Right atrium auricular region (tissue), 2 donors: Measurements from ENCODE around the gene RNF20. TPM values are rescaled to one million over a fixed set of nuclear protein-coding genes. Genes with fewer than 3 reads are reported as not detected.
"Not testable (repeated sequence)": the region's sequence is repeated elsewhere in the genome, so short reads cannot be mapped to it uniquely, and the experiment has no call there.

Experiments used
- DNase-seq: peaks from one replicate; pipeline ENCODE4 v3.0.0-alpha.2; 2019; ENCODE audit warnings: low spot score
- H3K27ac ChIP-seq, 2 donors: fragments of 200-600 bp; sonication (generic); 1 replicate in 1 of 2; 2 replicates in 1 of 2; pipeline ENCODE4 v1.5.1; 2016 to 2019
- H3K27me3 ChIP-seq, 2 donors: fragments of 200-600 bp; sonication (generic); one replicate each; pipeline versions ENCODE4 v1.5.1 to v1.6.0; 2017 to 2019
- H3K36me3 ChIP-seq: fragments of 200-600 bp; sonication (generic); one replicate; pipeline ENCODE4 v1.5.1; 2016
- H3K4me1 ChIP-seq, 2 donors: fragments of 200-600 bp; sonication (generic); one replicate each; pipeline versions ENCODE4 v1.5.1 to v1.6.0; 2017 to 2019
- H3K4me3 ChIP-seq, 2 donors: fragments of 200-600 bp; sonication (generic); 1 replicate in 1 of 2; 2 replicates in 1 of 2; pipeline ENCODE4 v1.5.1; 2017 to 2019; ENCODE audit warnings: mild to moderate bottlenecking in 1 of 2, moderate library complexity in 1 of 2
- H3K9me3 ChIP-seq, 2 donors: fragments of 200-600 bp; sonication (generic); one replicate each; pipeline ENCODE4 v1.5.1; 2019
- CTCF ChIP-seq, 2 donors: fragments of 200-600 bp; sonication (generic); IDR thresholded peaks; one replicate each; pipeline ENCODE4 v1.5.1; 2019; ENCODE audit warnings: antibody characterized with exemption in 2 of 2
- total RNA-seq, 2 donors: library from RNA; depleted of rRNA; stranded (reverse); fragments of >200 nt; gene quantifications; one replicate each; pipeline ENCODE4 v1.1.0, GENCODE V29; 2016

The RNF20 gene
- total RNA-seq, 2 donors from 2014 or later = 18.0 to 22.7 TPM

- Histone ChIP-seq H3K9me3 (no peaks in the 10 kb centered on the region), H3K4me1 (peaks cover 0 to 16% of the 10 kb centered on the region in 2 donors), H3K27ac (no peak overlapping the region), H3K36me3 (peaks cover 45% of the 10 kb centered on the region), H3K27me3 (no peaks in the 10 kb centered on the region), H3K4me3 (no peak overlapping the region)
- no peak for TF ChIP-seq CTCF (IDR thresholded peaks at IDR 0.05)
- no peak for DNase-seq
Measured at GRCh38 chr9:101540069-101540468, 6.4 kb downstream of the RNF20 start.

GRCh38 chr9:101543098-101543735 is 9.6 kb downstream of the RNF20 start:
- no peak overlapping the region for H3K4me3 ChIP-seq
- no peak for DNase-seq
- peaks cover 65% of the 10 kb centered on the region for H3K36me3 ChIP-seq
- no peak for TF ChIP-seq CTCF (IDR thresholded peaks at IDR 0.05)
- H3K9me3 ChIP-seq = no peaks in the 10 kb centered on the region
- no peak overlapping the region for H3K27ac ChIP-seq
- H3K4me1 ChIP-seq = no peaks in the 10 kb centered on the region
- no peaks in the 10 kb centered on the region for H3K27me3 ChIP-seq

GRCh38 chr9:101549472-101550098 is 15.9 kb downstream of the RNF20 start:
- TF ChIP-seq CTCF (IDR thresholded peaks at IDR 0.05) = peak; percentile 20 to 52
- H3K36me3 ChIP-seq = peaks cover 93% of the 10 kb centered on the region
- not testable (repeated sequence) for H3K4me3 ChIP-seq, H3K9me3 ChIP-seq, H3K4me1 ChIP-seq, DNase-seq, H3K27me3 ChIP-seq, H3K27ac ChIP-seq

GRCh38 chr9:101561740-101562139 is 28.1 kb downstream of the RNF20 start:
- H3K36me3 ChIP-seq = peaks cover 75% of the 10 kb centered on the region
- TF ChIP-seq CTCF (IDR thresholded peaks at IDR 0.05) = no peak
- no peak overlapping the region for H3K27ac ChIP-seq
- no peak overlapping the region for H3K4me3 ChIP-seq
- no peaks in the 10 kb centered on the region for H3K27me3 ChIP-seq
- H3K4me1 ChIP-seq = no peaks in the 10 kb centered on the region
- no peak for DNase-seq
- H3K9me3 ChIP-seq = no peaks in the 10 kb centered on the region

GRCh38 chr9:101562966-101563365 is 29.3 kb downstream of the RNF20 start:
- no peak overlapping the region for H3K4me3 ChIP-seq
- H3K36me3 ChIP-seq = peaks cover 66% of the 10 kb centered on the region
- H3K27me3 ChIP-seq = no peaks in the 10 kb centered on the region
- H3K4me1 ChIP-seq = no peaks in the 10 kb centered on the region
- no peak for TF ChIP-seq CTCF (IDR thresholded peaks at IDR 0.05)
- no peak overlapping the region for H3K27ac ChIP-seq
- no peak for DNase-seq
- H3K9me3 ChIP-seq = no peaks in the 10 kb centered on the region
